ENCODE results near the gene DZANK1.

DZANK1 gene

DNA sequence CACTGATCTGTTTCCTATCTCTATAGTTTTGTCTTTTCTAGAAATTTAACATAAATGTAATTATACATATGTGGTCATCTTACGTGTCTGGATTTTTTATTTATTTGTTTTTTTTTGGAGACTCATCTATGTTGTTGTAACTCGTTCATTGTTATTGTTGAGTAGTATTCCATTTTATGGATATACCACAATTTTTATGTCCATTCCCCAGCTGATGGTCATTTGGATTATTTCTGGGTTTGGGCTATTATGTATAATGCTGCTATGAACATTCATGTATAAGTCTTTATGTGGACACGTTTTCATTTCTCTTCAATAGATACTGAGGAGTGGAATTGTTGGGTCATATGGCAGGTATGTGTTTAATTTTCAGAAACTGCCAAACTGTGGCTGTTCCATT is 10.2 kb downstream of the DZANK1 start:
- DNase-seq (ENCODE audit: insufficient read length, low spot score), result no peak
- no peak for FAIRE-seq
- TF ChIP-seq TAF1 (IDR thresholded peaks at IDR 0.05; ENCODE audit: low read depth, low read length) (no peak), PAX5 (IDR thresholded peaks at IDR 0.05; ENCODE audit: insufficient read depth, low read length, severe bottlenecking) (no peak), POU2F2 (IDR thresholded peaks at IDR 0.05; ENCODE audit: low read depth, low read length) (no peak), POLR2A (IDR thresholded peaks at IDR 0.05; ENCODE audit: low read depth, low read length) (no peak), POLR2AphosphoS5 (IDR thresholded peaks at IDR 0.05; ENCODE audit: low read depth, low read length) (no peak), SPI1 (IDR thresholded peaks at IDR 0.05; ENCODE audit: low read depth, low read length) (no peak)

DNA sequence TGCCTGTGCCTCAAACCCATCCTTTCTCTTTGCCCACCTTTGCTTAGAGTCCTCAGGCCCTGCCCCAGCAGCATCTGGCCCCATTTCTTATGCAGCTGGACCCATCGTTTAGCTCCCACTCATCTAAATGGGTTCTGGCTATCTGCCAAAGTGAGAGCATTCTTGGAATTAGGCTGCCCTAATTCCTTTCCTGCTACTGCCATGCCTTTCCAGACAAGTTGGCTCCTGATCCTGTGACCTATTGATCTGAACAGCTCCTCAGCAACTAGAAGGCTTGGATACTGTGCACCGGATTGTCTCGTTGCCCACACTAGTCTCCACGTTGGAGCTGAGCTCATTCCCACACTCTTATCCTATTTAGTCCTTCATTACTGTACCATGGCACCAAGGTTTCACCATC is 22.9 kb downstream of the DZANK1 start:
- FAIRE-seq (no peak), DNase-seq (ENCODE audit: insufficient read length, low spot score) (no peak)
- TF ChIP-seq POLR2A (IDR thresholded peaks at IDR 0.05; ENCODE audit: low read depth, low read length), result no peak
- no peak for TF ChIP-seq SPI1 (IDR thresholded peaks at IDR 0.05; ENCODE audit: low read depth, low read length)
- no peak for TF ChIP-seq PAX5 (IDR thresholded peaks at IDR 0.05; ENCODE audit: insufficient read depth, low read length, severe bottlenecking)
- TF ChIP-seq POU2F2 (IDR thresholded peaks at IDR 0.05; ENCODE audit: low read depth, low read length), result no peak
- no peak for TF ChIP-seq TAF1 (IDR thresholded peaks at IDR 0.05; ENCODE audit: low read depth, low read length)
- TF ChIP-seq POLR2AphosphoS5 (IDR thresholded peaks at IDR 0.05; ENCODE audit: low read depth, low read length), result no peak

DNA sequence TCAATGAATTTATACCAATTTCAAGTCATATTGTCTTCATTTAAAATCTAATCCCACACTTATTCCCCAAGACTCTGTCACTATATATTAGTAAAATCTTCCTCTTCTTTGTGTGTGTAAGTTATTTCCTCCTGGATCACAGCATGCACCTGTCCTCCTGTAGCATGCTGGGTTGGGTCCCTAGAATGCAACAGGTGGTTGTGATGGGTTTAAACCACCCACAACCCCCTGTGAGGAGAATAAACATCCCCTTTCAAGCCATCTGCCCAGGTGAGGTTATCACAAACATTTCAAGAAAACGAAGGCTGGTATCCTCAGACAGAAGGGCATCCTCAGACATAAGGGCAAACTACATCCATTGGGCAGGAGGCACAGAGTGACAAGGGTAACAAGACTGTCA is 26.4 kb downstream of the DZANK1 start:
- DNase-seq (ENCODE audit: insufficient read length, low spot score), result no peak
- no peak for FAIRE-seq
- no peak for TF ChIP-seq TAF1 (IDR thresholded peaks at IDR 0.05; ENCODE audit: low read depth, low read length)
- no peak for TF ChIP-seq POU2F2 (IDR thresholded peaks at IDR 0.05; ENCODE audit: low read depth, low read length)
- no peak for TF ChIP-seq SPI1 (IDR thresholded peaks at IDR 0.05; ENCODE audit: low read depth, low read length)
- no peak for TF ChIP-seq POLR2AphosphoS5 (IDR thresholded peaks at IDR 0.05; ENCODE audit: low read depth, low read length)
- no peak for TF ChIP-seq POLR2A (IDR thresholded peaks at IDR 0.05; ENCODE audit: low read depth, low read length)
- no peak for TF ChIP-seq PAX5 (IDR thresholded peaks at IDR 0.05; ENCODE audit: insufficient read depth, low read length, severe bottlenecking)

DNA sequence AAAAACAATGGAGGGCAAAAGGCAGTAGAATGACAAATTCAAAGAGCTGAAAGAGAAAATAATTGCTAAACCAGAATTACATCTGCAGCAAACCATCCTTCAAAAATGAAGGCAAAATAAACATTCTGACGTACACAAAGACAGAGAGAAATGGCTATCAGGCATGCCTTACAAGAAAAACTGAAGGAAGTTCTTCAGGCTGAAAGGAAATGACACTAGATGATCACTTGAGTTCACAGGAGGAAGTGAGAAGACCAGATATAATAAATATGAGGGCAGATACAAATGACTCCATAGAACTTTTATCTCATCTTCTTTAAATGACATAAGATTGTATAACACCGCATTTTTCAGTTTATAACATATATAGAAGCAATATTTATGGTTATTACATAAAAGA is 30.0 kb downstream of the DZANK1 start:
- FAIRE-seq (no peak), DNase-seq (ENCODE audit: insufficient read length, low spot score) (no peak)
- TF ChIP-seq SPI1 (IDR thresholded peaks at IDR 0.05; ENCODE audit: low read depth, low read length), result peak; percentile 41; the same call in 1 of the 2 replicates
- no peak for TF ChIP-seq POLR2AphosphoS5 (IDR thresholded peaks at IDR 0.05; ENCODE audit: low read depth, low read length)

DNA sequence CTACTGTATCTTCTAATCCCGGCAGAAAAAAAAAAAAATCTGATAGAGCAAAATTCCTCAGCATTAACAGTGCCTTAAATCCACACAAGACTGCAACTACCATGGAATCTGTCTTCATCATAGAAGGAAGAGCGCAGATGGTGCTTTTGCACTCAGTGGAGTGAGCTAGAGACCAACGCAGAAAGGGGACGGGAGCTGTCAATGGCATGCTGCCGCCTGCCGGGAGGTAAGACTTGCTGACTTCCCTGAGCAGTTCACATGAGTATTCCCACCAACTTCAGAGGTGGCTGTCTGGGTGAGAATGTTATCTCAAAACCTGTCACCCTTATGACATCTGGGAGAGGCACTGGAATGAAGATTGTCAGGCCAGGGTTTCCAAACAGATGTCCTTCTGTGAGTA is 35.6 kb downstream of the DZANK1 start:
- FAIRE-seq (no peak), DNase-seq (ENCODE audit: insufficient read length, low spot score) (no peak)
- TF ChIP-seq POLR2AphosphoS5 (IDR thresholded peaks at IDR 0.05; ENCODE audit: low read depth, low read length) (no peak), SPI1 (IDR thresholded peaks at IDR 0.05; ENCODE audit: low read depth, low read length) (no peak), TAF1 (IDR thresholded peaks at IDR 0.05; ENCODE audit: low read depth, low read length) (no peak), PAX5 (IDR thresholded peaks at IDR 0.05; ENCODE audit: insufficient read depth, low read length, severe bottlenecking) (no peak), POU2F2 (IDR thresholded peaks at IDR 0.05; ENCODE audit: low read depth, low read length) (no peak), POLR2A (IDR thresholded peaks at IDR 0.05; ENCODE audit: low read depth, low read length) (no peak)

DNA sequence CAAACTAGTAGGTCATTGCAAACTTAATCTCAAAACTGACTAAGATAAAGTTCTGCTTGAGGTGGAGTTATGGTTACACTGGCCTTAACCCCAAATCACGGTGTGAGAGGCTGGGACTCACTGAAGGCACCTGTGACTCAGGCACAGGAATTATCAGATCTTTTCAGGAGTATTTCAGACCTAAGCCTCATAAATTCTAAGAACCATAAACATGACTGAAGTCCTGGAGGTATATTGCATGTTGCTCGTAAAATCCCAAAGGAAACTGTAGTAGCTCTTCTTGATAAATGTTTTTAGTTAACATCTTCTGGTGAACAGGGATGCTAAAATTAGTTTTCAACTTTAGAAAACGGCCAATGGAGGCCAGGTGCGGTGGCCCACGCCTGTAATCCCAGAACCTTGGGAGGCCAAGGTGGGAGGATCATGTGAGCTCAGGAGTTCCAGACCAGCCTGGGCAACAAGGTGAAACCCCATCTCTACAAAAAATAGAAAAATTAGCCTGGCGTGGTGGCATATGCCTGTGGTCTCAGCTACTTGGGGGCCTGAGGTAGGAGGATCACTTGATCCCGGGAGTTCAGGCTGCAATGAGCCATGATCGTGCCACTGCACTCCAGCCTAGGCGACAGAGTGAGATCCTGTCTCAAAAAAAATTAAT is 36.5 kb downstream of the DZANK1 start:
- no peak for TF ChIP-seq POLR2A (IDR thresholded peaks at IDR 0.05; ENCODE audit: low read depth, low read length)
- DNase-seq (ENCODE audit: insufficient read length, low spot score) (no peak), FAIRE-seq (no peak)

DNA sequence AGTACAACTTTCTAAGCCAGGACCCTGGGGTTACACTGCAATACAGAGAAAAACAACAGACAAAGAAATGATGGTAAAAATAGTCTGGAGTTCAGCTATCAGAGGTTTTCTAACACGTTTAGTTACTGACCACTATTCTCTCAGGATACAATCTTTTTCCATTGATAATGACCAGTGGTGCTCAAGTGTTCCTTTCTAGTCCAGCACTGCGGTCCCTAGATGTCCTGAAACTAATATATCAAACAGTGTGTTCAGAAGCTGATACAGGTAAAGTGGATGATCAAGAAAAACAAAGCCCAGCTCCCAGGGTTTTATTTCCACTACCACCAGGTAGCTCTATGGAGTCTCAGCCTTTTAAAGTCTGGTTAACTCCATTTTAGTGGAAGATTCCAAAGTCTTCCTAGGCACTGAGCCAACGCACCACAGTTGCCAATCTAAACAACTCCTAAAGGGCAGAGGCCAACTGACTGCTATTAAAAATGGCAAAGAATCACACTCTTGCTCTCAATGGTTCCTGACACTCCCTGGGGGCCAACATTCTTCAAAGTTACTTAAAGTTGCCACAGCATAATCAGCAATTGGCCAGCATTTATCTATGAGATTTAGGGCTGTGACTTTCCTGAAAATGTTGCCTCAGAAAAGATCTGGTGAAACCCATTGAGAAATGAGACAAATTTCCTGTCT is 38.2 kb downstream of the DZANK1 start:
- no peak for FAIRE-seq
- TF ChIP-seq SPI1 (IDR thresholded peaks at IDR 0.05; ENCODE audit: low read depth, low read length) (no peak), POU2F2 (IDR thresholded peaks at IDR 0.05; ENCODE audit: low read depth, low read length) (no peak), PAX5 (IDR thresholded peaks at IDR 0.05; ENCODE audit: insufficient read depth, low read length, severe bottlenecking) (no peak), POLR2AphosphoS5 (IDR thresholded peaks at IDR 0.05; ENCODE audit: low read depth, low read length) (no peak)
- DNase-seq (ENCODE audit: insufficient read length, low spot score), result no peak

DNA sequence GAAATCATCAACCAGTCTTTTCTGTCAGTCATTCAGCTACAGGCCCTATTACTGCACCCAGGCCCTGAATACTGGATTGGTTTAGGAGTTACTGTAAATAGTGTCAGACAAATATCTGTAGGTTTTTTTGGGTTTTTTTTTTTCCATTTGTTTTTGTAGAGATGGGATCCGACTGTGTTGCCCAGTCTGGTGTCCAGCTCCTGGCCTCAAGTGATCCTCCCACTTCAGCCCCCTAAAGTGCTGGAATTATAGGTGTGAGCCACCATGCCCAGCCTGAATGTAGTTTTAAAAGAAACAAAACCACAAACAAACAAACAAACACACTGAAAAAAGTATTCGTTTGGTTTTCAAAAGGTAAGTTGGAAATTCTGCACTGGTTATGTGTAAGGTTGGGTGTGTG is 39.6 kb downstream of the DZANK1 start:
- FAIRE-seq, result no peak
- TF ChIP-seq PAX5 (IDR thresholded peaks at IDR 0.05; ENCODE audit: insufficient read depth, low read length, severe bottlenecking) (no peak), POLR2AphosphoS5 (IDR thresholded peaks at IDR 0.05; ENCODE audit: low read depth, low read length) (no peak), POU2F2 (IDR thresholded peaks at IDR 0.05; ENCODE audit: low read depth, low read length) (no peak), TAF1 (IDR thresholded peaks at IDR 0.05; ENCODE audit: low read depth, low read length) (no peak), SPI1 (IDR thresholded peaks at IDR 0.05; ENCODE audit: low read depth, low read length) (no peak), POLR2A (IDR thresholded peaks at IDR 0.05; ENCODE audit: low read depth, low read length) (no peak)
- no peak for DNase-seq (ENCODE audit: insufficient read length, low spot score)

DNA sequence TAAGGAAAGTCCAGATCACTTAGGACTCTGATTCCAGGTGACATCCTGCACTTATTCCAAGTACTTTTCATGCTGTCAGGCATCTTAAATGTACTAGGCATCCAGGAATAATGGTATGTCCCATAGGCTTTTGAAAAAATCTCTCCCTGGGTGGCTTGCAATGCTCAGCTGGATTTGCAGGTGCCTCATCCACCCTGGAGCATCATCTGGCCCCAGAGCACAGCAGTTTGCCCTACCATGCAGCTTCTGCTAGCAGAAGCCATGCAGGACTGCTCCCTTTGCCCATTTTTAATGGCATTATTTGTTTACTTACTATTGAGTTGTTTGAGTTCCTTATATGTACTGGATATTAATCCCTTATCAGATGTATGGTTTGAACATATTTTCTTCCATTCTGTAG is 45.2 kb downstream of the DZANK1 start:
- TF ChIP-seq TAF1 (IDR thresholded peaks at IDR 0.05; ENCODE audit: low read depth, low read length), result no peak
- TF ChIP-seq SPI1 (IDR thresholded peaks at IDR 0.05; ENCODE audit: low read depth, low read length), result no peak
- TF ChIP-seq POLR2AphosphoS5 (IDR thresholded peaks at IDR 0.05; ENCODE audit: low read depth, low read length), result no peak
- no peak for TF ChIP-seq PAX5 (IDR thresholded peaks at IDR 0.05; ENCODE audit: insufficient read depth, low read length, severe bottlenecking)
- TF ChIP-seq POU2F2 (IDR thresholded peaks at IDR 0.05; ENCODE audit: low read depth, low read length), result no peak
- TF ChIP-seq POLR2A (IDR thresholded peaks at IDR 0.05; ENCODE audit: low read depth, low read length), result no peak
- no peak for FAIRE-seq
- no peak for DNase-seq (ENCODE audit: insufficient read length, low spot score)

DNA sequence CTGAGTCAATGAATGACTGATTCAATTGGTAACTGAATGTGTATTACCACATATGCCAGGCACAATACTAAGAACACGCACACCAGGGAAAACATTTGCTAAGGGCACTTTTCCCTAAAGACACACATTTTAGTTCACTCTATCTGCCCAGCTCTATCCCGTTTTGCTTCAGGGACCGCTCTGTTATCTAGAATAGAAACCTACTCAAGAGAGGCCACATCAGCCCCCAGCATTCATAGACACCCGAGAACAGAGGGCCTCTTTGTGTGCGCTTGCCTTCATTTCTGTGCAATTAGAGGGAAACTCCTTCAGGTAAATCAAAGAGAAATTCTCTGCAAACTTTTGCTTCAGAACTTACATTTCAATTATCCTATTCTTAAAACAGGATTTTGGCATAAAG is 50.3 kb downstream of the DZANK1 start:
- DNase-seq (ENCODE audit: insufficient read length, low spot score) (no peak), FAIRE-seq (no peak)
- no peak for TF ChIP-seq POLR2AphosphoS5 (IDR thresholded peaks at IDR 0.05; ENCODE audit: low read depth, low read length)
- no peak for TF ChIP-seq TAF1 (IDR thresholded peaks at IDR 0.05; ENCODE audit: low read depth, low read length)
- no peak for TF ChIP-seq SPI1 (IDR thresholded peaks at IDR 0.05; ENCODE audit: low read depth, low read length)
